AG04450 (cell line): ENCODE measurements around the gene ARL2BP. TPM values are rescaled to one million over a fixed set of nuclear protein-coding genes. Genes with fewer than 3 reads are reported as not detected.

ENCODE experiments used
- CTCF ChIA-PET: fragments of 300-600, 350-600 bp; formaldehyde crosslinking; extraction: SDS; loops from one replicate; lab custom pipeline; 2022; ENCODE audit warnings: antibody characterized with exemption, inconsistent platforms; lab: Charles Lee
- POLR2A ChIA-PET: fragments of 350-600 bp; formaldehyde crosslinking; extraction: SDS; loops from one replicate; lab custom pipeline; 2021; ENCODE audit warnings: antibody characterized with exemption, inconsistent platforms; lab: Yijun Ruan, JAX
- DNase-seq: peaks from one replicate; pipeline ENCODE4 v3.0.0-alpha.2; 2011; ENCODE audit warnings: low read depth, low spot score
- H3K27ac ChIP-seq: one replicate; pipeline ENCODE4 v1.5.1; 2012; ENCODE audit warnings: low read depth, low read length, control low read depth
- H3K27me3 ChIP-seq: one replicate; pipeline ENCODE4 v1.6.0; 2012; ENCODE audit warnings: low read length; ENCODE audit not compliant: control insufficient read depth, insufficient read depth
- H3K4me3 ChIP-seq: 2 replicates; pipeline ENCODE4 v1.5.1; 2011; ENCODE audit warnings: mild to moderate bottlenecking, low read depth, low read length, control low read depth
- H3K9me3 ChIP-seq: 2 replicates; pipeline ENCODE4 v1.5.1; 2012; ENCODE audit warnings: low read length; ENCODE audit not compliant: control insufficient read depth, insufficient read depth
- polyA plus RNA-seq: library from polyadenylated mRNA; depleted of rRNA; stranded (reverse); fragments of >200 nt; gene quantifications from 2 replicates; pipeline ENCODE4 v1.2.3, GENCODE V29; 2011
- TF ChIP-seq, protein P1 (sequence below): IDR thresholded peaks from 2 replicates; pipeline ENCODE4 v1.5.1; 2011; ENCODE audit warnings: low read depth, low read length, control low read depth, inconsistent platforms

The ARL2BP gene
- polyA plus RNA-seq, 1 experiment: 107 TPM

DNA sequence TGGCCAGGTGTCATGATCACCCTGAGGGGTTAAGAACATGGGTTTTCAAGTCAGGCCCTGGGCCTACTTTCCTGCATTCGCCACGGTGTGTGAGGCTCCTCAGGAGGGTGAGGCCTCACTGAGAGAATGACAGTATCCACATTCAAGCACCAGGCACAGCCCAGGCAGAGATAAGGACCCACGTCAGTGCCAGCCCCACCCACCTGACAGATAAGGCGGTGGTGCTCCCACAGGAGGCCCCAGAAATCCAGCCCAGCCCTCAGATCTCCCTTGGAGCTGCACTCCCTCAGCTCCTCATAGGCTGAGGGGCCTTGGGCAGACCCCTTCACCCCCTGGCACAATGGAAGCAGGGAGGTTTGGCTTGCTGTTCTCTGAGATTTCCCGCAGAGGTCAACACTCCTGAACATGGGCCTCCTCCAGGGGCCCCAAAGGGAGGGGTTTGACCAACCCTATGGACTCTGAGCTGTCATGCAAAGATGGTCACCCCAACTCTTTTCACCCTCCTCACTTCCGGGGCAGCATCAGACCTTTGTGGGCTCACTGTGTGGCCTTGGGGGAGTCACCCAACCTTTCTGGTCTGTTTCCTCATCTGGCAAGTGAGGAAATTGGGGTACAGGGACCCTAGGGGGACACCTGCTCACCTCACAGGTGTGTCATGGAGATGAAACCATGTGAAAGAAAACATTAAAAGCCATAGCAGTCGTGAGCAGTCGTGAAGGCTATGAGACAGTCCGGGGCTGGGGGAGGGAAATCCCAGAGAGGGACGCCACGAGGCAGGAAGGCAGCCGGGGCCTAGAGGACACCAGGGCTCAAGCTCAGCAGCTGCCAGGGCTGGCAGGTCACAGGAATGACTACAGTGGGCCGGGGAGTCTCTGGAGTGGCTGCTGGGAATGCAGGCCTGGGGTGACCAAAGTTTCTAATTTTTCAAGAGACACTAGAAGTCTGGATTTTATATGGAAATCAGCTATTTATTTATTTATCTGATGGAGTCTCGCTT lies 24.0 kb downstream of the ARL2BP start:
- Histone ChIP-seq H3K4me3 (no peak overlapping the region), H3K9me3 (no peaks in the 10 kb centered on the region), H3K27ac (no peak overlapping the region), H3K27me3 (peaks cover 5% of the 10 kb centered on the region)
- TF ChIP-seq, protein P1, sequence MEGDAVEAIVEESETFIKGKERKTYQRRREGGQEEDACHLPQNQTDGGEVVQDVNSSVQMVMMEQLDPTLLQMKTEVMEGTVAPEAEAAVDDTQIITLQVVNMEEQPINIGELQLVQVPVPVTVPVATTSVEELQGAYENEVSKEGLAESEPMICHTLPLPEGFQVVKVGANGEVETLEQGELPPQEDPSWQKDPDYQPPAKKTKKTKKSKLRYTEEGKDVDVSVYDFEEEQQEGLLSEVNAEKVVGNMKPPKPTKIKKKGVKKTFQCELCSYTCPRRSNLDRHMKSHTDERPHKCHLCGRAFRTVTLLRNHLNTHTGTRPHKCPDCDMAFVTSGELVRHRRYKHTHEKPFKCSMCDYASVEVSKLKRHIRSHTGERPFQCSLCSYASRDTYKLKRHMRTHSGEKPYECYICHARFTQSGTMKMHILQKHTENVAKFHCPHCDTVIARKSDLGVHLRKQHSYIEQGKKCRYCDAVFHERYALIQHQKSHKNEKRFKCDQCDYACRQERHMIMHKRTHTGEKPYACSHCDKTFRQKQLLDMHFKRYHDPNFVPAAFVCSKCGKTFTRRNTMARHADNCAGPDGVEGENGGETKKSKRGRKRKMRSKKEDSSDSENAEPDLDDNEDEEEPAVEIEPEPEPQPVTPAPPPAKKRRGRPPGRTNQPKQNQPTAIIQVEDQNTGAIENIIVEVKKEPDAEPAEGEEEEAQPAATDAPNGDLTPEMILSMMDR: no peak
- ChIA-PET POLR2A (no interaction called here), CTCF (interaction anchor here (0.6 kb wide), 1 partner anchor 477 kb away, joined by 3 read pairs; no protein-coding TSS in a partner anchor)
- no peak for DNase-seq

DNA sequence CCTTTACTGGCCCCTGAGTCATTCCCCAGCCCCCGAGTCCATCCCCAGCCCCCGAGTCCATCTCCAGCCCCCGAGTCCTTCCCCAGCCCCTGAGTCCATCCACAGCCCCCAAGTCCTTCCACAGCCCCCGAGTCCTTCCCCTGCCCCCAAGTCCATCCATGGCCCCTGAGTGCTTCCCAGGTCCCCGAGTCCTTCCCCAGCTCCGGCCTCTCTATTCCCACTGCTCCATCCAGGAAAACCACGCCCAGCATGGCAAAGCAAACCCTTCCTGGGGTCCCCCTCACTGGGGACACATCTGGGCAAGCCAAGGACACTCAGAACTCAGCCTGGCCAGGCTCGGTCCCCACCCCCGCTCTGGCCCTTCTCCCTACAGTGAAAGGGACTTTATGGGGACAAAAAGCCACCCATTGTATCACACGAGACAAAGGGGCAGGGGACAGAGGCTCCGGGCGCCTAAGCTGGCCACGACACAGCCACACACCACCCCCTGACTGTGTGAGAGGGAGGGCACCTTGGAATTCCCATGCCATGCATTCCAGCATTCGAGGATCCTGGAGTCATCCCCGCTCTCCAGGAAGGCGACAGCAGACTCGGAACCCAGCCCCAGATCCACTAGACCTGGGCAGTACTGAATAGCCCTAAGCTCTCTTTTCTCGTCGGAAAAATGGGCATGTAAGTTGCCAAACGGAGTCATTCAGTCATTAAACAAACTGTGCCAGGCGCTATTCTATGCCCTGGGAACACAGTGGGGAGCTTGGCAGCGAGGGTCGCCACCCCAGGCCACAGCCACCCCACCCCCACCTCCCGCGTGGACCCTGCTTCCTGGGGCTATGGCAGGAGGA lies 25.4 kb downstream of the ARL2BP start:
- ChIA-PET POLR2A (interaction anchor here (0.6 kb wide), 1 partner anchor 17 kb away, joined by 7 read pairs; no protein-coding TSS in a partner anchor), CTCF (no interaction called here)

DNA sequence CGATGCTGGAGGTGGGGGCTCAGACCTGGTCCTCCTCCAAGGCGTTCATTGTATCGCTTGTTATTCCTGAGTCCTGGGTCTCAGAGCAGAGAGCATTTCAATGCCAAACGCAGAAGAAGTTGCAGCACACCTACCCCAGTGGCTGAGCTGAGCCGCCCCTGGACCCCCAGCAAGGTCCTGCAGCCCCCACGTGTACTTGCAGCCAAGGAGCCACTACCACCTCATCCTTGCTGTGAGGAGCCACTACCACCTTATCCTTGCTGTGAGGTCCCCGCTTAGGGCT lies 25.9 kb downstream of the ARL2BP start:
- Histone ChIP-seq H3K9me3 (no peaks in the 10 kb centered on the region), H3K4me3 (no peak overlapping the region), H3K27me3 (peaks cover 5% of the 10 kb centered on the region), H3K27ac (no peak overlapping the region)
- no peak for DNase-seq
- ChIA-PET CTCF (no interaction called here), POLR2A (no interaction called here)
- TF ChIP-seq, protein P1: no peak

More for the DNA sequence above, 25.4 kb downstream of the ARL2BP start:
- peaks cover 5% of the 10 kb centered on the region for H3K27me3 ChIP-seq
- DNase-seq: no peak
- TF ChIP-seq, protein P1: no peak
- no peak overlapping the region for H3K4me3 ChIP-seq
- H3K27ac ChIP-seq: no peak overlapping the region
- no peaks in the 10 kb centered on the region for H3K9me3 ChIP-seq

DNA sequence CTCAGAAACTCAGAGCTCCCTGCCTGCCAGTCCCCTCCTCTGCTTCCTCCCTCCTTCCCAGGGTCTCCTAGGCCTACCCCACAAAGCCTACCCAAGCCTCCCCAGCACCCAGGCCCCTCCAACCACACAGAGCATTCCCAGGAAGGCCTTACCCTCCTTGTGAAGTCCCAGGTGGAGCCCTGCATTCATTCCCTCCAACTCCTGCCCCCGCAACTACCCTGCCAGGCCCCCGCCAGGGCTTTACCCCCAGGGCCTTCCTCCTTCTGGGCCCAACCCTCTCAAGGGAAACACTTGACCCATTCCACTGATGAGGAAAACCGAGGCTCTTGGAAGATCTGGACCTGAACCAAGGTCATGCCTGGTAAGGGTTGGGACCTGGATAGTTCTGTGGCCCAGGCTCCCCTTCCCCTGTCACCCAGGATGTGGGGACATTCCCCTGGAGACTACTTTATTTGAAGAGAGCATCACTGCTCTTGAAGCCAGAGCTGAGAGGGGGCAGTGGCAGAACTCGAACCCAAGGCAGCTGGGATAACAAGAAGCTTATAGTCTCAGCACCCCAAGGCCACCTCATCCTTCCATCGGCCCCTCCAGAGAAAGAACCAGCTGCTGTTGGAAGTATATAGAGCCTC lies 26.9 kb downstream of the ARL2BP start:
- ChIA-PET CTCF (no interaction called here), POLR2A (no interaction called here)
- TF ChIP-seq, protein P1: no peak
- Histone ChIP-seq H3K27me3 (no peaks in the 10 kb centered on the region), H3K4me3 (no peak overlapping the region), H3K9me3 (no peaks in the 10 kb centered on the region), H3K27ac (no peak overlapping the region)
- DNase-seq: no peak
